Liver (tissue), 9 donors: ENCODE data around the gene FASTKD2. TPM values are rescaled to one million over a fixed set of nuclear protein-coding genes. Genes with fewer than 3 reads are reported as not detected.

Experiments used
- DNase-seq: peaks from one replicate; pipeline ENCODE4 v3.0.0-alpha.2; 2017; ENCODE audit warnings: low spot score
- H3K27ac ChIP-seq, 2 donors: one replicate each; pipeline ENCODE4 v1.7.0; 2013; ENCODE audit warnings: inconsistent platforms in 2 of 2, low read length in 2 of 2, control low read depth in 1 of 2, low read depth in 1 of 2, mild to moderate bottlenecking in 1 of 2
- H3K27me3 ChIP-seq, 4 donors: one replicate each; pipeline versions ENCODE4 v1.6.1 to v1.7.0; 2013; ENCODE audit warnings: low read length in 3 of 4, inconsistent platforms in 1 of 4, mild to moderate bottlenecking in 1 of 4, moderate library complexity in 1 of 4; ENCODE audit not compliant: control insufficient read depth in 4 of 4, insufficient read depth in 4 of 4
- H3K36me3 ChIP-seq, 4 donors: one replicate each; pipeline versions ENCODE4 v1.6.1 to v1.7.0; 2013; ENCODE audit warnings: low read length in 3 of 4, mild to moderate bottlenecking in 3 of 4, low read depth in 1 of 4, moderate library complexity in 1 of 4; ENCODE audit not compliant: control insufficient read depth in 4 of 4, insufficient read depth in 3 of 4
- H3K4me1 ChIP-seq, 4 donors: one replicate each; pipeline versions ENCODE4 v1.6.1 to v1.7.0; 2013; ENCODE audit warnings: low read length in 3 of 4, mild to moderate bottlenecking in 3 of 4, moderate library complexity in 1 of 4; ENCODE audit not compliant: control insufficient read depth in 4 of 4, insufficient read depth in 4 of 4
- H3K4me3 ChIP-seq, 3 donors: one replicate each; pipeline versions ENCODE4 v1.6.1 to v1.7.0; 2013; ENCODE audit warnings: low read length in 3 of 3, control low read depth in 1 of 3, low read depth in 1 of 3, mild to moderate bottlenecking in 1 of 3
- H3K9ac ChIP-seq, 2 donors: one replicate each; pipeline ENCODE4 v1.7.0; 2013; ENCODE audit warnings: low read length in 2 of 2, mild to moderate bottlenecking in 2 of 2, moderate library complexity in 2 of 2, control low read depth in 1 of 2, low read depth in 1 of 2
- H3K9me3 ChIP-seq, 4 donors: one replicate each; pipeline versions ENCODE4 v1.6.1 to v1.7.0; 2013; ENCODE audit warnings: low read length in 3 of 4; ENCODE audit not compliant: control insufficient read depth in 4 of 4
- EGR1 ChIP-seq, 2 donors: IDR thresholded peaks; 2 replicates each; pipeline ENCODE4 v1.6.1; 2016 to 2018; ENCODE audit warnings: antibody characterized with exemption in 2 of 2, low read depth in 2 of 2
- FOXA1 ChIP-seq: IDR thresholded peaks from 2 replicates; pipeline ENCODE4 v1.6.1; 2016; ENCODE audit warnings: antibody characterized with exemption
- GABPA ChIP-seq, 2 donors: IDR thresholded peaks in 1 of 2; conservative IDR thresholded peaks in 1 of 2; 2 replicates each; pipeline ENCODE4 v1.6.1; 2016; ENCODE audit warnings: antibody characterized with exemption in 2 of 2, mild to moderate bottlenecking in 1 of 2, moderate library complexity in 1 of 2
- HNF4A ChIP-seq, 2 donors: conservative IDR thresholded peaks; 2 replicates each; pipeline ENCODE4 v1.6.1; 2016; ENCODE audit warnings: antibody characterized with exemption in 2 of 2, mild to moderate bottlenecking in 2 of 2
- HNF4G ChIP-seq: IDR thresholded peaks from 2 replicates; pipeline ENCODE4 v1.6.1; 2016; ENCODE audit warnings: antibody characterized with exemption
- RAD21 ChIP-seq, 2 donors: IDR thresholded peaks; 2 replicates each; pipeline ENCODE4 v1.6.1; 2016; ENCODE audit warnings: antibody characterized with exemption in 2 of 2, mild to moderate bottlenecking in 2 of 2
- REST ChIP-seq: IDR thresholded peaks from 2 replicates; pipeline ENCODE4 v1.6.1; 2016; ENCODE audit warnings: antibody characterized with exemption, mild to moderate bottlenecking
- TAF1 ChIP-seq: conservative IDR thresholded peaks from 2 replicates; pipeline ENCODE4 v1.6.1; 2016; ENCODE audit warnings: antibody characterized with exemption, mild to moderate bottlenecking
- YY1 ChIP-seq: IDR thresholded peaks from 2 replicates; pipeline ENCODE4 v1.6.1; 2016; ENCODE audit warnings: antibody characterized with exemption, mild to moderate bottlenecking
- ZBTB33 ChIP-seq: IDR thresholded peaks from 2 replicates; pipeline ENCODE4 v1.6.1; 2016; ENCODE audit warnings: antibody characterized with exemption
- WGBS: extraction: QIAGEN DNeasy Blood & Tissue Kit; methylation state at CpG from one replicate; pipeline ENCODE4 v1.1.7; 2013; 5-methylcytosine and 5-hydroxymethylcytosine counted together
- polyA plus RNA-seq, 2 donors: library from polyadenylated mRNA; stranded (reverse) in 1 of 2; unstranded in 1 of 2; fragments of 200-250 nt in 1 of 2; fragments of >200 nt in 1 of 2; fragmentation: Nextera tagmentation in 1 of 2; extraction: Ambion mirVana in 1 of 2; gene quantifications; one replicate each; pipeline versions ENCODE4 v1.2.1 to v1.2.3, GENCODE V29; 2013 to 2015
- total RNA-seq, 2 donors: library from RNA; depleted of rRNA; stranded (reverse); fragments of >200 nt; gene quantifications; one replicate each; pipeline ENCODE4 v1.2.3, GENCODE V29; 2014
- TF ChIP-seq, protein P1 (sequence below): IDR thresholded peaks from 2 replicates; pipeline ENCODE4 v1.6.1; 2016; ENCODE audit warnings: antibody characterized with exemption
- TF ChIP-seq, protein P2 (sequence below): IDR thresholded peaks from 2 replicates; pipeline ENCODE4 v1.6.1; 2016; ENCODE audit warnings: antibody characterized with exemption
- donor health status: healthy.
- donor health status: healthy.
- donor health status: healthy.
- donor health status: healthy.
- donor health status: healthy.

Gene FASTKD2
- total and polyA plus RNA-seq, 4 donors = 12.5 to 36.3 (median 15.0) TPM

DNA sequence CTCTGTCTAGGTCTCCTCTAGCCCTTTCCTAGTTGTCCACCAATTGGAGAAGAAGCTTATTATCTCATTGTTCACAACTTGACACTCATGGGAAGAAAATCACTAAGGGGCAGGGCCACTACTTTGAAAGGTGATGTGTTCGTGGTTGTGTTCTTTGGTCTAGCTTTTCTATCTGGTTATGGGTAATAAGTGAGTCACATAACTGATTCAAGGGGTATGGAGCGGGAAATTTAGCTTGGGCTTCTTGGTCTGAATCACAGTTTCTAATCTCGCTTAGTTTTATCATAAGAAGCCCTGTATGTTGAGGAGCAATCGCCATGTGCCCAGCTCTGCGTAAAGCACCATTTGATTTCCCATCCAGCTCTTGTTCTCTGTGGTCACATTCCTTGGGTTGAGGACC is 28.5 kb upstream of the FASTKD2 start:
- H3K27ac ChIP-seq = no peak overlapping the region
- no peak for DNase-seq

DNA sequence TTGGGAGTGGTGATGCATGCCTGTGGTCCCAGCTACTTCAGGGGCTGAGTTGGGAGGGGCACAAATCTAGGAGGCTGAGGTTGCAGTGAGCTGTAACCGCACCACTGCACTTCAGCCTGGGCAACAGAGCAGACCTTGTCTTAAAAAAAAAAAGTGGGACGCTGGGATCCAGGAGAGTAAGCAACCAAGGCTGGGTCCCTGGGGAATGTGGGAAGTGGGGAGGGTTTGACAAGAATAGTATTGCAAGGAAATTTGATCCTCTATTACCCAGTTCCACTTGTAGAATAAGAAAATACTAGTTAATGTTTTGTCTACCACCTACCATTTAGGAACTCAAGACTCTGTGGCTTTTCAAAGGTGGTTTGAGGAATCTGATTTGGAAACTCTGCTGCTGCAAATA is 26.1 kb upstream of the FASTKD2 start:
- no peak overlapping the region for H3K4me3 ChIP-seq
- no peaks in the 10 kb centered on the region for H3K9me3 ChIP-seq
- no peaks in the 10 kb centered on the region for H3K36me3 ChIP-seq
- H3K9ac ChIP-seq = no peak overlapping the region
- H3K27me3 ChIP-seq = peaks cover 0 to 10% (median 0%) of the 10 kb centered on the region in 4 donors
- 72% methylated on average over 2 of the region's 2 CpGs for WGBS
- no peak for TF ChIP-seq TAF1
- TF ChIP-seq GABPA (IDR thresholded peaks at IDR 0.05 in 1 of 2, conservative IDR thresholded peaks at IDR 0.05 in 1 of 2) = no peak
- no peak for TF ChIP-seq HNF4G
- TF ChIP-seq EGR1 (IDR thresholded peaks at IDR 0.05; ENCODE audit: low read depth in 2 of 2) = no peak
- no peak for TF ChIP-seq HNF4A (conservative IDR thresholded peaks at IDR 0.05)
- TF ChIP-seq, protein P1, sequence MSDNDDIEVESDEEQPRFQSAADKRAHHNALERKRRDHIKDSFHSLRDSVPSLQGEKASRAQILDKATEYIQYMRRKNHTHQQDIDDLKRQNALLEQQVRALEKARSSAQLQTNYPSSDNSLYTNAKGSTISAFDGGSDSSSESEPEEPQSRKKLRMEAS = no peak
- no peak for TF ChIP-seq REST
- no peak for TF ChIP-seq RAD21 (IDR thresholded peaks at IDR 0.05)
- no peak for TF ChIP-seq FOXA1
- TF ChIP-seq ZBTB33 = no peak
- DNase-seq = no peak
- no peak overlapping the region for H3K27ac ChIP-seq
- H3K4me1 ChIP-seq = no peaks in the 10 kb centered on the region

More for the DNA sequence above, 28.5 kb upstream of the FASTKD2 start:
- Histone ChIP-seq H3K9ac (no peak overlapping the region), H3K4me3 (no peak overlapping the region), H3K36me3 (no peaks in the 10 kb centered on the region), H3K4me1 (no peaks in the 10 kb centered on the region), H3K27me3 (peaks cover 0 to 6% (median 0%) of the 10 kb centered on the region in 4 donors), H3K9me3 (no peaks in the 10 kb centered on the region)
- TF ChIP-seq YY1 = no peak
- TF ChIP-seq, protein P2, sequence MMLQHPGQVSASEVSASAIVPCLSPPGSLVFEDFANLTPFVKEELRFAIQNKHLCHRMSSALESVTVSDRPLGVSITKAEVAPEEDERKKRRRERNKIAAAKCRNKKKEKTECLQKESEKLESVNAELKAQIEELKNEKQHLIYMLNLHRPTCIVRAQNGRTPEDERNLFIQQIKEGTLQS = no peak
- TF ChIP-seq, protein P1 = no peak
- 87% methylated on average over 5 of the region's 5 CpGs for WGBS
